Measurements from ENCODE around the gene KLHDC4. TPM values are rescaled to one million over a fixed set of nuclear protein-coding genes. Genes with fewer than 3 reads are reported as not detected.
"Not testable (repeated sequence)": the region's sequence is repeated elsewhere in the genome, so short reads cannot be mapped to it uniquely, and the experiment has no call there.

The KLHDC4 gene
- total RNA-seq, 1 donor from 2014 or later = 84.7 TPM

GRCh38 chr16:87721622-87722585 is 43.9 kb downstream of the KLHDC4 start:
- intact Hi-C loops (cut with micrococcal nuclease) = no loop called here

GRCh38 chr16:87720446-87720845 is 45.3 kb downstream of the KLHDC4 start:
- intact Hi-C loops (cut with micrococcal nuclease) = no loop called here

DNA sequence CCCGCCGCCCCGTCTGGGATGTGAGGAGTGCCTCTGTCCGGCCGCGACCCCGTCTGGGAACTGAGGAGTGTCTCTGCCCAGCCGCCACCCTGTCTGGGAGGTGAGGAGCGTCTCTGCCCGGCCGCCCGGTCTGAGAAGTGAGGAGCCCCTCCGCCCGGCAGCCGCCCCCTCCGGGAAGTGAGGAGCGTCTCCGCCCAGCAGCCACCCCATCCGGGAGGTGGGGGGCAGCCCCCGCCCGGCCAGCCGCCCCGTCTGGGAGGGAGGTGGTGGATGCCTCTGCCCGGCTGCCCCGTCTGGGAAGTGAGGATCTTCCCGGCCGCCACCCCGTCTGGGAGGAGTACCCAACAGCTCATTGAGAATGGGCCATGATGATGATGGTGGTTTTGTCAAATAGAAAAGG is 47.0 kb downstream of the KLHDC4 start:
- intact Hi-C loops (cut with micrococcal nuclease) = not testable (repeated sequence)

GRCh38 chr16:87715658-87716057 is 50.1 kb downstream of the KLHDC4 start:
- intact Hi-C loops (cut with micrococcal nuclease) = no loop called here

- intact Hi-C loops (cut with micrococcal nuclease) = no loop called here
Observed at GRCh38 chr16:87715231-87715630, 50.6 kb downstream of the KLHDC4 start.

GRCh38 chr16:87713451-87714229 is 52.1 kb downstream of the KLHDC4 start:
- intact Hi-C loops (cut with micrococcal nuclease) = no loop called here

GRCh38 chr16:87712184-87712762 is 53.5 kb downstream of the KLHDC4 start:
- intact Hi-C loops (cut with micrococcal nuclease) = no loop called here

GRCh38 chr16:87710887-87711286 is 54.9 kb downstream of the KLHDC4 start:
- intact Hi-C loops (cut with micrococcal nuclease) = no loop called here

GRCh38 chr16:87709677-87710076 is 56.1 kb downstream of the KLHDC4 start:
- intact Hi-C loops (cut with micrococcal nuclease) = no loop called here

DNA sequence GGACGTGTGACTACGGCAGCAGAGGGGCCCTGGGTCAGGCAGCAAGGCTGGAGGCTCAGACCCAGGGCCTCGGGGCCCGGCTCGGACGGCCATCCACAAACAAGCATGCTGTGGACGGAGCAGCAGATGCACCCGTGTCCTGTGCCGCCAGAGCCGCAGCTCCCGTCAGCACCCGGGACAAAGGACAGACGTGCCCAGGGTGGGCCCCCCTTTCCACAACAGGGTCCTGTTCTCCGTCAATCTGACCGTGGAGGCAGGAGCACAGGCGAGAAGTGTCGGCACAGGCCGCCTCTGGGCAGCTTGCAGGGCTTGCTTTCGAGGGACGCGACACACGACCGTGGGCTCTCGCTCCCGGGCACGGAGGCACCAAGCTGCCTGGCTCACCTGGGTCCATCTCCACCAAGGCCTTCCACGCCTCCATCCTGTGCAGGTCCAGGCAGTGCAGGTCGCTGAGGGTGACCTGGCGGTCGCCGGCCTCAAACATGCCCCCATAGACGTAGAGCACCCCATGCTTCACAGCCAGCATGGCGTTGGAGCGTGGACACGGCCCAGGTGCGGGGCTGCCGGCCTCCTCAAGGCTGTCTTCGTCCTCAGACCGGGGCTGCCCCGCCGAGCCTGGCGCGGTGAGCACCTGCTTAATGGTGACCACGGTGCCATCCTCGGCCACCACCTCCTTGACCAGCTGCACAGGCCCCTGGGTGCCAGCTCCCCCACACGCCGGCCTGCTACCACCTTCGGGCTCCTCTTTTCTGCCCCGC is 56.7 kb downstream of the KLHDC4 start:
- intact Hi-C loops (cut with micrococcal nuclease) = no loop called here

DNA sequence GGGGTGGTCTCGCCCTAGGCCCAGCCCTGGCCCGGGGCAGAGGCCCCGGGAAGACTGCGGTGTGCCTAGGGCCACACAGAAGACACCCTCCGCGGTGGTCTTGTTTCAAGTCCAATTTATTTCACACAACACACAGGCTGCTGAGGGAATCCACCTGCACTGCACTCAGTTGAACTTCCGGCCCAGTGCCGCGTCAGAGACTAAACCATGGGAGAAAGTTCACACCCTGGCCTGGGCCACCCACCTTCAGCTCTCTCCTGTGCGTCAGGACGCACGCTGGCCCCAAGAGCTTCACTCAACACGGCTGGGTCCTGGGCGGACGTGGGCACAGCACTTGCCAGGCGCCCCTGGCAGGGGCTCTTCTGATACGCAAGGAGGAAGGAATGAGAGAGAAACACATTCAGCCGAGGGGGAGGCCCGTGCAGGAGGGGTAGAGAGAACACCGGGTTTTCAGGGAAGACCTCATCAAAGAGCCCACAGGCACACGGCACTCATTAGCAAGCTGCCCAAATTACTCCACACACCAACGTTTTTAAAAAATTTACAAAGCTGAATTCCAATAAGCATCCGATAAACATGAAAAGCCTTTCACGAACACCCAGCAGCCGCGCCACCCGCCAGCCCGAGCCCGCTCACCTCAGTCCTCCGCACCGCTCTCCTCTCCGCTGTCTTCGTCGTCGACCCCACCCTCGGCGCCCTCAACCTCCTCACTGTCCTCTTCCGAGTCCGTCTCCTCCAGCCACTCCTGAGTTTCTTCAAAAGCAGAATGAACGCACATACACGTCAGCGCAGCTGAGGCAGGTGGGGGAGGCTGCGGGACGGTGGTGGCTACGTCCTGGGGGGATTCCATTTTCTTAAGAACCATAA is 57.8 kb downstream of the KLHDC4 start:
- intact Hi-C loops (cut with micrococcal nuclease) = no loop called here

DNA sequence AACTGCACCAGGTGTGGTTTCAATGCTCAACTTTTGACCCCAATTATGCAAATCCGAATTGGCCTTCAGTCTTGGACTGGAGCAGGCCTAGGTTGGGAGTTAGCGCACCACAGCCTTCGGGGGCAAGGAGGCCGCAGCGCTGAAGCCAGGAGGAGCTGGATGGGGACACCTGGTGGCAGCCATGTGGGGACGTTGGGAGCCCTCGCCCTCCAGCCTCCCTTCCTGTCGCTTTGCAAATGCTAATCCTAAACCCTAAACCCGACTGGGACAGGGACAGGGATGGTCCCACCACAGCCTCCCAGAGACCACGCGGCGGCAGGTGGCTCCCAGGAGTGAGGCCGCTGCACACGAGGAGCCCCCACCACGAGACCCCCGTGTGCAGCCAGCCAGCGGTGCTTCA is 58.7 kb downstream of the KLHDC4 start:
- intact Hi-C loops (cut with micrococcal nuclease) = no loop called here

DNA sequence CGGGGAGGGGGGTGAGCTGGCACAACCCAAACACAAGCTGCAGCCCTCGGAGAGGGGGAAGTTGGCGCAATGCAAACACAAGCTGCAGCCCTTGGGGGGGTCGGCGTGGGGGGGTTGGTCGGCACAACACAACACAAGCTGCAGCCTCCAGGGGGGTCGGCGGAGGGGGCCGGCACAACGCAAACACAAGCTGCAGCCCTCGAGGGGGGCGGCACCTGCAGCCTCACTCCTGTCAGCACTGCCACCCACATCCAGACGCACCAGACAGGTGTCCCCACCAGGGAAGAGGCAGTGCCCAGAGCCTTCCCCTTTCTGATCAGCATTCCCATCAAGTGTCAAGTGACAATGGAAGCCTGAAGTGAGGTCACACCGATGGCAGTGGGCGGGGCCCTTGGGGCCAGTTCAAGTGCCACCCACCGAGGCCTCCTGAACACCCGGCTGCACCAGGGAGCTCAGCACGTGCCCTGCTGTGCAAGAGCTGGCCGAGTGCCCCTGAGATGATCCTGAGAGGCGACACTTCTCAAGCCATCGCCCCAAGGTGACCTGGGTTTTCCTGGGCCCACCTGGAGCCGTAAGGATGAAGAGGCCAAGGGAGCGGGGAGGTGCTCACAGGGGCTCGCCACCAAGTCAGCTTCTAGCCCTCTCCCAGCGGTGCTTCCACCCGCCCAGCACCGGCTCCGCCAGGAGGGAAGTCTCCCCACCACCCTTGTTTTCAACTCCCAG is 59.3 kb downstream of the KLHDC4 start:
- intact Hi-C loops (cut with micrococcal nuclease) = no loop called here

DNA sequence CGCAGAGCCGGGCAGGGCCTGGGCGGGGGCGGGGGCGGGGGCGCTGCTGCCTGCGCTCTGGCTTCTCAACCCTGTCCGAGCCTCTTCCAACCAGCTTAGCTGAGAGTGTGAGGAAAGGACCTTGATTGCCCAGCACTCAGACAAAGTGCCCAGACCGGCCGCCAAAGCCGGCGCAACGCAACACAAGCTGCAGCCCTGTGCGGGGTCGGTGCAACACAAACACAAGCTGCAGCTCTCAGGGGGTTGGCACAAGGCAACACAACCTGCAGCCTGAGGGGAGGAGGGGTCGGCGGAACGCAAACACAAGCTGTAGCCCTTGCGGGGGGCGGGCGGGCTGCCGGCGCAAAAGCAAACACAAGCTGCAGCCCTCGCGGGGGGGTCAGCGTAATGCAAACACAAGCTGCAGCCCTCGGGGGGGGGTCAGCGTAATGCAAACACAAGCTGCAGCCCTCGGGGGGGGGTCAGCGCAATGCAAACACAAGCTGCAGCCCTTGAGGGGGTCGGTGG is 60.0 kb downstream of the KLHDC4 start:
- intact Hi-C loops (cut with micrococcal nuclease) = no loop called here

DNA sequence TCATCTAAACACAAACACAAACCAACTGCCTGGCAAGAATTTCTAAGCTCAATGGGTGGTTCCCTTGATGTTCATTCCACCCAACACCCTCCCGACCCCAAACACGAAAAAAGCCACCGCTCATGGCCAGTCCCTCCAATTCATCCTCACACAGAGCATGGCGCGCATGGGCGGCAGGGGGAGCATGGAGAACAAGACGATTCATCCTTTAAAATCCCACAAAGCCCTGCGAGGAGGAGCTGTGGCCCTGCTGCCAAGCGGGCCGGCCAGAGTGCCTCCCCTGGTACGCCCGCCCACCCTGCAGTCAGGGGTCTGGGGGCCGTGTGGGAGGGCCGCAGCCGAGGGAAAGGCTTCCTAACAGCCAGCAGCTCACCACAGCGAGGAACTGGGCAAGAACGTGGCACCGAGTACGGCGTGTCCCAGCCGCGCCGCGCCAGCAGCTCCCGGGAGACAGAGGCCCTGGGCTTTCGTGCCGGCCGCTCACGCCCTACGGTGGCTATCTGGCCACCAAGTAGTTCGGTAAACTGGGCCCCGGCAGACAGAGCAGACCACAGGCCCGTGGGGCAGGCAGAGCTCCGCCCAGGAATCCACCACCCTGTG is 60.9 kb downstream of the KLHDC4 start:
- intact Hi-C loops (cut with micrococcal nuclease) = no loop called here

DNA sequence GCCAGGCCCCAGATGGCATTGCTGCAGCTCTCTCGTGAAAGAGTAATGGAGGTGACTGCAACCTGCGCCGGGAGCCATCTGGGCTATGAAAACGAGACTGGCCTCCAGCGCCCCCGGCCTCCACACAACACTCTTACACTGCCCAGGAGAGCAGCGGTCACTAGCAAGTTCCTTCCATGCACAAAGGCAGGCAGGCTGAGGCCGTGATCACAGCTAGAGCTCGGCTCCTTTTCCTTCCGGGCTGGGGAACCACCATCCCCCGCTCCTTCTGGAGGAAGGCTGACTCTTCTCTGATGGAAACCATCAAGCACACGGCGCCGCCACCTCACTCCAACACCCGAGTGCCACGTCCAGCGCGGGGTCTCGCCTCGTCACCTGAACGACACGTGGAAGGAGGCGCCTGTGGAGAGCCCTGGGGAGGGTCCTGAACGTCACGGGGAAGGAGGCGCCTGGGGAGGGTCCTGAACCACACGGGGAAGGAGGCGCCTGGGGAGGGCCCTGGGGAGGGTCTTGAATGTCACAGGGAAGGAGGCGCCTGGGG is 61.9 kb downstream of the KLHDC4 start:
- intact Hi-C loops (cut with micrococcal nuclease) = no loop called here

DNA sequence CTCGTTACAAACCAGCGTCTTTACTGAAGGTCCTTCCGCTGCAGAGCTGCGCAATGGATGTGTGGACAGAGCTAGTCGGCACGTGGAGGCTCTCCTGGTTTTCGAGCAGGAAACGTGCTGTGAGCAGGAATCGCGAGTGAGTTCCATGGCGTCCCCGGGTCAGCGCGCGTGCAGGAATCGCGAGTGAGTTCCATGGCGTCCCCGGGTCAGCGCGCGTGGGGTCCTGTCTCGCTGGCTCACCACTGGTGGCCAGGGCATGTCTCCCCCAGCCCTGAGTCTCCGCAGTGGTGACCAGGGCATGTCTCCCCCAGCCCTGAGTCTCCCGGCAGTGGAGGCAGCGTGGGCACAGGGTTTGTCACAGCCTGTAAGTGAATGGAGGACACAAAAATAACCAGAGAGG is 62.7 kb downstream of the KLHDC4 start:
- intact Hi-C loops (cut with micrococcal nuclease) = no loop called here

DNA sequence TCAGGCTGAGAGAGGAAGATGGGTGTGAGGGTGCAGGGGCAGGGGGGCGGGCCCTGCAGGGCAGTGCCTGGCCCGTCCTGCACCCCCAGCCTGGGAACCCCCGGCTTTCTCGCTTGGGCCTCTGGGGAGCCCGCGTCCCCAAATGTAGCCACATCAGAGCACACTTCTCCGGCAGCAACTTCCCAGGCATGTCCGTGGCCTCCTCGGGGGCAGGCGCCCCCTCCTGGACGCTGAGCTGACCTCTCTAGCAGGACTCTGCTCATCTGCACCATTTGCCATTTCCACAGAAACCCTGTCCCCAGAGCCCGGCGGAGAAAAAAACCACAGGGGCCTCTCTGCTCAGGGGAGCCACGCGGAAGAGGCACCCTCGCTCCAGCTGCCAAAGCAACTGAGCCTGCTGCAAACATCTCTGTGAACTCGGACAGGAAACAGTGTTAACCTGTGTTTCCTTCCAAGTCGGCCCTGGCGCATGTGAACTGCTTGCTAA is 63.4 kb downstream of the KLHDC4 start:
- intact Hi-C loops (cut with micrococcal nuclease) = loop anchor here (1.0 kb wide), 1 partner anchor 67 kb away; no protein-coding TSS in a partner anchor

Data from T-helper 1 cell treated with Interleukin-12 subunit alpha and Interleukin-12 subunit beta and Interleukin-4 antibody, amounts not matched to agents 30 ng/mL and 1 ng/mL, for 36 hours (primary cell).